HAP-1 (cell line): Measurements from ENCODE around the gene ZMYND8.

Experiments
- DNase-seq, 2 experiments: peaks; one replicate each; pipeline ENCODE4 v3.0.0-alpha.2; 2016 to 2020; ENCODE audit warnings: low spot score in 2 of 2
- H3K27me3 ChIP-seq: fragments of 250-450 bp; sonication (Bioruptor Pico); 2 replicates; pipeline ENCODE4 v1.5.1; 2020; ENCODE audit warnings: low read depth, mild to moderate bottlenecking, moderate library complexity
- H3K36me3 ChIP-seq: fragments of 250-450 bp; sonication (Bioruptor Pico); replicated peaks from 2 replicates; pipeline ENCODE4 v1.5.1; 2020; ENCODE audit warnings: mild to moderate bottlenecking
- H3K4me1 ChIP-seq: fragments of 250-450 bp; sonication (Bioruptor Pico); 2 replicates; pipeline ENCODE4 v1.5.1; 2020; ENCODE audit warnings: mild to moderate bottlenecking
- H3K4me3 ChIP-seq: fragments of 250-450 bp; sonication (Bioruptor Pico); 2 replicates; pipeline ENCODE4 v1.5.1; 2020; ENCODE audit warnings: mild to moderate bottlenecking, moderate library complexity
- H3K9me3 ChIP-seq: fragments of 250-450 bp; sonication (Bioruptor Pico); 2 replicates; pipeline ENCODE4 v1.5.1; 2020; ENCODE audit warnings: mild to moderate bottlenecking, moderate library complexity
- in situ Hi-C: fragments of 300-500 bp; cut with MboI; formaldehyde crosslinking; loops from 3 replicates; pipeline ENCODE4 v1.14.3; 2020; ENCODE audit warnings: low sequenced_read_pairs, inconsistent platforms, mixed read lengths

The ZMYND8 gene

DNA sequence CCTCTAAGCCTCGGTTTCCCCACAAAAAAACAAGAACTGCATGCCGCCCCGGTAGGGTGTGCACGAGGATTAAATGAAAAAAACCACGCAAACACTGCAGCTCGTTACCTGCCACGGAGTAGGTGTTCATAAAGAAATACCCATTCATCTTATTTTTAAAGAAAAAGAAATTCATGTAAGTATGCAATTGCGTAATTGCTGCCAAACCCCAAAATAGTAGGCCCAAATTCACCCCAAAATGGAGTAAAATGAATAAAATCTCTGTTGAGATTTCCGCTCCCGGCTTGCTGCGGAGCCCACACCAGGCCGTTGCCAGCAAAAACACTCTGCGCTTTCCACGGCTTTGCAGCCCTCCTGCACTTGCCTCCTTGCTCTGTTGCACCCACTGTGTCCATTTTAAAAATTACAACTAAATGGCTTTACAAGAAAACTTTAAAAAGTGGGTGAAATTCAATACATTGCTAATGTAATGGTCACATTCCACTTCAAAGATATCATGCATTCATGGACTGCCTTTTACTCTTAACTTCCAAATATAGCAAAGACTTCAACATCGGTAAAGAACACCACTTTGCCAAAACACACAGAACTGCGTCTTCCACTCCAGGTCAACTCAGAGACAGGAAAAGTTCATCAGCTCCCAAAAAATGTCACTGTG lies 125.0 kb downstream of the ZMYND8 start:
- H3K27me3 ChIP-seq = no peaks in the 10 kb centered on the region
- no peaks in the 10 kb centered on the region for H3K4me1 ChIP-seq
- in situ Hi-C loops = no loop called here

DNA sequence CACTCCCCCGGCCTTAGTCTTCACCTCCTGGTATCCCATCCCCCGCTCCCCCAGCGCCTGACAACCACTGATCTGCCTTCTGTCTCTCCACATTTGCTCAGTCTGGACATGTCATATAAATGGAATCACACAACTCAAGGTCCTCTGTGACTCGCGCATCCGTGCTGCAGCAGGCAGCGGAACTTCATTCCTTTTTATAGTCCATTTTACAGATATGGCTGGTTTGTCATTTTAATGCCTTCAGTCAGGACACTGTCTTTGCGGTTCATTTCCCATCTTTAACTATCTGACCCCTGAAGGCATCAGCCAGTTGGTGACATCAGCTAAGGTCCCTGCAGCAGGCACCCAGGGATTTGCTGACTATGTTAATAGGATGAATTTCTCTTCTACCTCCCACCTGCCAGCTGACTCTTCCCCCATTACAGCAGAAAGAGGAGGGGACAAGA lies 125.7 kb downstream of the ZMYND8 start:
- in situ Hi-C loops = no loop called here
- Histone ChIP-seq H3K4me1 (no peaks in the 10 kb centered on the region), H3K4me3 (no peak overlapping the region), H3K27me3 (no peaks in the 10 kb centered on the region), H3K9me3 (no peaks in the 10 kb centered on the region), H3K36me3 (peaks cover 84% of the 10 kb centered on the region)
- DNase-seq = no peak

More for the DNA sequence above, 125.0 kb downstream of the ZMYND8 start:
- no peaks in the 10 kb centered on the region for H3K9me3 ChIP-seq
- H3K4me3 ChIP-seq = no peak overlapping the region
- peaks cover 87% of the 10 kb centered on the region for H3K36me3 ChIP-seq
- DNase-seq = no peak

DNA sequence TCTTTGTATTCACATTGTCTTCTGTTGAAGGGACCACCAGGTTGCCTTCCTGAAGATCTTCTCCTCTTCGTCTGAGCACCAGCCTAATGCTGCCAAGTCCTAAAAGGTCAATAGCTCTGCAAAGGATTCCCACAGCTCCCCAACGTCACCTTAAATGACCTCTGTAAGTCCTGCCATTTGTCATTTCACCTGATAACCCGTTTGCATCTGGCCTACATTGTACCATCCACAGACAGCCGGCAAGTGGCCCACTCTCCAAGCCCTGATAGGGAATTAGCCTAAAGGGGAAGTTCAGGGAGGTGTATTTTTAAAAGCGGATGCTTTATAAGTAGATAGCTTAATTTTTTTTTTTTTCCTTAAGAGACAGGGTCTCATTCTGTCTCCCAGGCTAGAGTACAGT lies 127.8 kb downstream of the ZMYND8 start:
- Histone ChIP-seq H3K4me3 (no peak overlapping the region), H3K9me3 (no peaks in the 10 kb centered on the region), H3K27me3 (no peaks in the 10 kb centered on the region), H3K36me3 (peaks cover 80% of the 10 kb centered on the region), H3K4me1 (no peaks in the 10 kb centered on the region)
- in situ Hi-C loops = no loop called here
- DNase-seq = no peak

DNA sequence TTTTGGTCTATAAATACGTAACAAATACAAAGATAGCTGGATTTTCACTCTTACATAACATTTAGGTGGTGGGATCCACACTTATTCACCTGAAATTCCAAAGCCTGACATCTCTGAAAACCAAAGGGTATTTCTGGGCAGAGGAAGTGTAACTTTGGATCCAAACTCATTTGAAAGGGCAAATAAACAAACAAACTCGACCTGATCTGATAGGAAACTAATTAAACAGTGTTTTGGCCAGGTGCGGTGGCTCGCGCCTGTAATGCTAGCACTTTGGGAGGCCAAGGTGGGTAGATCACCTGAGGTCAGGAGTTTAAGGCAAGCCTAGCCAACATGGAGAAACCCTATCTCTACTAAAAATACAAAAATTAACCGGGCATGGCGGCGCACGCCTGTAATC lies 128.9 kb downstream of the ZMYND8 start:
- in situ Hi-C loops = no loop called here
- Histone ChIP-seq H3K36me3 (peaks cover 84% of the 10 kb centered on the region), H3K9me3 (no peaks in the 10 kb centered on the region), H3K4me1 (no peaks in the 10 kb centered on the region), H3K4me3 (no peak overlapping the region), H3K27me3 (no peaks in the 10 kb centered on the region)
- no peak for DNase-seq

DNA sequence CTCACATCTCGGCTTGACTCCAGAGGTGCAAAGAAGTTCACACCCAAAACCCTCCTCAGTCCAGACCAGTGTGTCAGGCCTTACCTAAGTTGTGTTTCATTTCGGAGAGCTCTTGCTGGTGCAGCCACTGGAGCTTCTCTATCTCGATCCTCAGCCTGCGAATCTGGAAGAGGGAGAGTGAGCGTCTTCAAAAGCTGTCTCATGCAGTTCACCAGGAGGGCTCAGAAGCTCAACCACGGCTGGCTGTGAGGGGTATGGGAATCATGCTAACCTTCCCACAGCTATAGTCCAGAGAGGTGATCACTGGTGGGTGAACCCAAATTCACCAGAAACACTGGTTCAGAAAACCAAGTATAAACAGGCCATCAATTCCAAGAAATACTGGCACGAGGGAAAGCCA lies 129.4 kb downstream of the ZMYND8 start:
- H3K4me3 ChIP-seq = no peak overlapping the region
- in situ Hi-C loops = no loop called here
- H3K27me3 ChIP-seq = no peaks in the 10 kb centered on the region
- no peaks in the 10 kb centered on the region for H3K9me3 ChIP-seq
- peaks cover 82% of the 10 kb centered on the region for H3K36me3 ChIP-seq
- DNase-seq = no peak
- H3K4me1 ChIP-seq = no peaks in the 10 kb centered on the region

DNA sequence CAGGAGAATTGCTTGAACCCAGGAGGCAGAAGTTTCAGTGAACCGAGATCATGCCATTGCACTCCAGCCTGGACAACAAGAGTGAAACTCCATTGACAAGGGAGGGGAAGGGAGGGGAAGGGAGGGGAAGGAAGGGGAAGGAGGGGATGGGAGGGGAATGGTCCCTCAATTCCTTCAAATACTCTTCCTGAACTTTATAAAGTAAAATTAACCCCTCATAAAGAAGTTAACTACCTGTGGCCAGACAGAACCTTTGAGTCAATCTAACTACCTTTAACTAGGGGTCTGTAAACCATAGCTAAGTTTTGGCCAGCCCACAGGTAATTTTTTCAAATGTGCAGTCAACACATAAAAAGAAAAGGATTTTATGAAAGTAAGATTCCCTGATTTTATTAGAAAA lies 131.0 kb downstream of the ZMYND8 start:
- H3K9me3 ChIP-seq = no peaks in the 10 kb centered on the region
- in situ Hi-C loops = no loop called here
- H3K27me3 ChIP-seq = no peaks in the 10 kb centered on the region
- H3K4me3 ChIP-seq = no peak overlapping the region
- H3K4me1 ChIP-seq = no peaks in the 10 kb centered on the region
- DNase-seq = no peak
- H3K36me3 ChIP-seq = peaks cover 80% of the 10 kb centered on the region

DNA sequence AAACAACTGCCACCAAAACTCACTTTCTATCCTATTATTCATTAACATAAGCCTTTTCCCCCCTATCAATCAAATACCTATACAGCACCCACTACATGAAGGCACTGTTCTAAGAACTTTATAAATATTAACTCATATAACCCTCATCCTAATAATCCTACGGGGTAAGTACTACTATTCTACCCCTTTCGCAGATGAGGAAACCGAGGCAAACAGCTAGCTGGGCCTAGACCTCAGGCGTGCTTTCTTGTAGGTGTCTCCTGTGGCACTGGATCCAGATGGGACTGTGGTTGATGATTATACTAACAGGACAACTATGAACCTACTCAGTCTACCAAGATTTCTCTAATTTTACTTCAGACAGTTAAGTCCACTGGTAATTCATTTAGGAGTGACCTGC lies 131.6 kb downstream of the ZMYND8 start:
- in situ Hi-C loops = loop anchor here (25.0 kb wide), 1 partner anchor 412 kb away; no protein-coding TSS in a partner anchor
- no peaks in the 10 kb centered on the region for H3K4me1 ChIP-seq
- no peaks in the 10 kb centered on the region for H3K9me3 ChIP-seq
- H3K36me3 ChIP-seq = peaks cover 83% of the 10 kb centered on the region
- no peak for DNase-seq
- H3K27me3 ChIP-seq = no peaks in the 10 kb centered on the region
- H3K4me3 ChIP-seq = no peak overlapping the region

DNA sequence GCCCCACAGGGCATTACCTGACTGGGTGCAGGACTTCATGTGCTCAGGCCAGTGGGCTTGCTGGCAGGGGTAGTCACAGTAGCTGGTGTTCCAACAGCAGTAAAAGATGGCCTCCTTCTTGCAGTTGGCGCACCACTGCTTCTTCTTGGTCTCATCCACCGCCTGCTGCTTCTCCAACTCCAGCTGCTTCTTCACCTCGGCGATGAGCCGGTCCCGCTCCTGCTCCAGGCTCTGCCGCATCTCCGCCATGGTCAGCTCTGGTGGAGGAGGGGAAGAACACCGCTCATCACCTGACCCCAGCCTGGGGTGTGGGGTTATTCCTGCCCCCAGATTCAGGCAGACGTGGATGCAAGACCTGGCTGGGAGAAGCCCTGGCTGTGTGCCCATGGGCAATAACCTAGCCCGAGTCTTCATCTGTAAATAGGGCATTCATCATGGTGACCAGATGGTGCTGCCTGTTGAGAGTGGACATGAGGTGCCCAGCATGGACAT lies 132.2 kb downstream of the ZMYND8 start:
- no peak for DNase-seq
- Histone ChIP-seq H3K36me3 (peaks cover 83% of the 10 kb centered on the region), H3K4me3 (no peak overlapping the region), H3K4me1 (no peaks in the 10 kb centered on the region), H3K9me3 (no peaks in the 10 kb centered on the region), H3K27me3 (no peaks in the 10 kb centered on the region)
- in situ Hi-C loops = loop anchor here (25.0 kb wide), 1 partner anchor 413 kb away; no protein-coding TSS in a partner anchor

DNA sequence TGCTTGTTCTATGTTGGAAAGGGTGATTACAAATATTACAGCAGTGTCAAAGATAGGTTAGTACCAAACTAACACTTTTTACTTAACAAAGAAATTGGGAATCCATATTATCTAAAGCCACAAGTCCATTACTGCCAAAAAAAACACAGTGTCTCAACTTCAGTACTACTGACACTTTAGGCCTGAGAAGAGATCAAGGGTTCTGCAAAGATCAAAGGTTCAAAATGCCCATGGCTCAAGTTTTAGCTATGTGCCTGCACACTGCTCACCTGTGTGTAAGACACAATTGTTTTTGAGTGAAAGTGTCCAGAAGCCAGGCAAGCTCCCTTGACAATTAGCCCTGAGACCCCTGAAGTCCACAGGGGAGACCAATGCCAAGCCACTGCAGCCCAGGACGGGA lies 132.6 kb downstream of the ZMYND8 start:
- no peaks in the 10 kb centered on the region for H3K4me1 ChIP-seq
- H3K4me3 ChIP-seq = no peak overlapping the region
- in situ Hi-C loops = loop anchor here (25.0 kb wide), 1 partner anchor 413 kb away; no protein-coding TSS in a partner anchor
- H3K36me3 ChIP-seq = peaks cover 83% of the 10 kb centered on the region
- H3K9me3 ChIP-seq = no peaks in the 10 kb centered on the region
- no peak for DNase-seq
- no peaks in the 10 kb centered on the region for H3K27me3 ChIP-seq

DNA sequence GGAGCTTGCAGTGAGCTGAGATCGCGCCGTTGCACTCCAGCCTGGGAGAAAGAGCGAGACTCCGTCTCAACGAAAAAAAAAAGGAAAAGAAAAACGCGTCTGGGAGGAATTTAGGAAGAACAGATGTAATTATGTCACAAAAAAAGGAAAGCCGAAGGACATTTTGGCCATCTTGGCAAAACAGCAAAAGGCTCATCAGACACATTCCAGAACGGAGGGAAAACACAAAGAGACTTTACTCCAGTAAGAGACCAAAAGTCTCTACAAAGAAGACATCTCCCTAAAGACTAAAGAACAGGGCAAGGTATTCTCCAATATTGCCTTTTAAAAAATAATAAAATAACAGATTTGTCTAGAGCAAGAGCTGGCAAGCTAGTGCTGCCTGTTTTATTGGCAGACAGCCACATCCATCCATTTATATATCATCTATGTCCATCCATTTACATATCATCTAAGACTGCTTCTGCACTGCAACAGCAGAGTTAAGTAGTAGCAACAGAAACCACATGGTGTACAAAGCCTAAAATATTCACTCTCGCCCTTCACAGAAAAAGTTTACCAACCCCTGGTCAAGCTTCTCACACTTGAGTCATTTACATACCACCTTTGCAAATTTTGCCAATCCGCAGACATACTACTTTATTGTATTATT lies 133.9 kb downstream of the ZMYND8 start:
- H3K27me3 ChIP-seq = no peaks in the 10 kb centered on the region
- H3K36me3 ChIP-seq = peaks cover 84% of the 10 kb centered on the region

DNA sequence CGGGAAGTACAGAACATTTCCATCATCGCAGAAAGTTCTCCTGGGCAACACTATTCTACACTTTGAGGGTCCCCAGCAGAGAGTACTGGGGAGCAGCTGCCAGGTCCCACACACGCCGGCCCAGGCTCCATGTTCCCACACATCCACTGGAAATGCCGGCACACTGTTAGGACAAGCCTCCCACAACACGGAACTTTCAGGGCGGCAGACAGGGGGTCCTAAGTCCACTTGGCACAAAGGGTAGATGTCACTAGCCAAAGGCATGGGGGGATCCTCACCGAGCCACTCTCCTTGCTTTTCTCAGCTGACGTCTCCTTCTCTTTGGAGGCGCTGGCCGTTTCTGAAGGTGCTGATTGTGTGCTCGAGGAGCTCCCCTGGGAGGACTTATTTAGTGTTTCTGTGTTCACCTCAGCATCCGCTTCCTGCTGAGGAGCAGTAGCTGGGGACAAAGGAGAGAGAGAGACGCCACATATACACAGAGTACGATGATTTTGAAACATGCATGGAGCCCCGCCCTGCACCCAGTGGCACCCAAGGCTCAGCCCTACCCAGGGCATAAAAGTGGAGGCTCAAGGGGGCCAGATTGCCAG lies 135.4 kb downstream of the ZMYND8 start:
- Histone ChIP-seq H3K36me3 (peaks cover 79% of the 10 kb centered on the region), H3K4me1 (no peaks in the 10 kb centered on the region), H3K4me3 (no peak overlapping the region), H3K27me3 (no peaks in the 10 kb centered on the region), H3K9me3 (no peaks in the 10 kb centered on the region)
- in situ Hi-C loops = loop anchor here (25.0 kb wide), 1 partner anchor 416 kb away; no protein-coding TSS in a partner anchor
- no peak for DNase-seq

More for the DNA sequence above, 133.9 kb downstream of the ZMYND8 start:
- Histone ChIP-seq H3K9me3 (no peaks in the 10 kb centered on the region), H3K4me1 (no peaks in the 10 kb centered on the region), H3K4me3 (no peak overlapping the region)
- in situ Hi-C loops = loop anchor here (25.0 kb wide), 1 partner anchor 415 kb away; no protein-coding TSS in a partner anchor
- DNase-seq = no peak

DNA sequence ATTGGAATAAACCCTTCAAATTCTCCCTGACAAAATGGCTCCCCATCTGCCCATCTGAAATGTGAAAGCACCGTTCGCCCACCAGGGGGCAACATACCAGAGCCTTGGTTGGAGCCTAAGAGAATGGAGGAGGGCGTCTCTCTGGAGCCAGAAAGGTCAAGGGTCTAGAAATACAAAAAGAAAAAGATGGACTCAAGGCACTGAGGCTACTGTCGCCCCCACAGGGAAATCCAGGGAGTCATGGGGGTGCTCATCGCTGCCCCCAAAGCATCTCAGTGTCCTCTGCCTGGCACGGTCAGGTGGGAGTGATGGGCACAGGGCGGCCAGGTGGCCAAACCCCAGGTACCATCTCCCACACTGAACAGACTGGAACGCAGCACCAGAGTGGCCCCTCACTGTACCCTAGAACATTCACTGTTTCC lies 136.3 kb downstream of the ZMYND8 start:
- peaks cover 84% of the 10 kb centered on the region for H3K36me3 ChIP-seq
- H3K4me1 ChIP-seq = no peaks in the 10 kb centered on the region
- in situ Hi-C loops = loop anchor here (25.0 kb wide), 1 partner anchor 417 kb away; no protein-coding TSS in a partner anchor
- peak; percentile 12 to 75 for DNase-seq
- H3K9me3 ChIP-seq = no peaks in the 10 kb centered on the region
- no peak overlapping the region for H3K4me3 ChIP-seq
- no peaks in the 10 kb centered on the region for H3K27me3 ChIP-seq

DNA sequence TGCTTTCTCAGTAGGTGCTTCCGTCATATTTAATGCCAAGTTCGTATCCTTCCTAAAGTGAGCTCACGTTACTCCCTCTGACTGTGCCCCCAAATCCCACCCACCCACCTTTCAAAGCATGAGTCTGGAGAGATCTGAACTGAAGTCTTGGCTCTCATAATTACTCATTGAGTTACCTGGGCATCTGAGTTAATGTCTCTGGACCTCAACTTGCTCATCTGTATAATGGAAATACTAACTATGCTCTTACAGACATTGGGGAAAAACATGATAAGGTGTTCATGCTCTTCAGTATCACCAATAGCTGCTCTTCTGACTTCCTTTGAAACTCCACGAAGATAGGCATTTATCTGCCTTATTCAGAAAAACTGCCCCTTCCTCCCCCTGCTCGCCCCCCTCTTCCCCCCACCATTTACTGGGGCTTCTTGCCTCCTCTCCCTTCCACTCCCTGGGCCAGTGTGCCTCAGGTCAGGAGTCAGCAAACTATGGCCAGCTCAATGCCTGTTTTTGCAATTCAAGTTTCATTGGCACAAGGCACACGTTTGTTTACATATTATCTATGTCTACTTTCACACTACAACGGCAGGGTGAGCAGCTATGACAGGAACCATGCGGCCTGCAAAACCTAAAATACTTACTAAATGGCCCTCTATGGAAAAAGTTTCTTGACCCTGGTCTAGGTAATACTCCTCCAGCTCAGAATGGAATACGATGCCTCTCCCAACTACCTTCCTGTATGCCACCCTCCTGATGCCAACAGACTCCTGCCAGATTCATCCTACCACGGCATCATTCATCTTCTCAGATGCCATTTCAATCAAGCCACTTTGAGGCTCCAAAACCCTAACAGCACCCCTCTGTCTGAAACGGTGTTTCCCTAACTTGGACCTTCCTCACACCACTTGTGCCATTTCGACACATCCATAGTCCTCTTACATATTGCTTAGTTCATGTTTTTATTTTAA lies 138.7 kb downstream of the ZMYND8 start:
- peaks cover 82% of the 10 kb centered on the region for H3K36me3 ChIP-seq
- no peaks in the 10 kb centered on the region for H3K27me3 ChIP-seq
- DNase-seq = no peak
- H3K4me1 ChIP-seq = no peaks in the 10 kb centered on the region
- no peaks in the 10 kb centered on the region for H3K9me3 ChIP-seq
- no peak overlapping the region for H3K4me3 ChIP-seq
- in situ Hi-C loops = loop anchor here (25.0 kb wide), 1 partner anchor 420 kb away; no protein-coding TSS in a partner anchor
